ENCODE measurements around the gene SLITRK1. TPM values are rescaled to one million over a fixed set of nuclear protein-coding genes. Genes with fewer than 3 reads are reported as not detected.

The SLITRK1 gene
- total RNA-seq, 6 experiments from 2014 or later: not detected

- 70% methylated on average over 9 of the region's 25 CpGs for WGBS (ENCODE audit: insufficient coverage, low coverage, low lambda C conversion rate, missing lambda C conversion rate)
- no peak for DNase-seq
- no peak for TF ChIP-seq POLR2A (IDR thresholded peaks at IDR 0.05)
- no peak for TF ChIP-seq CTCF (IDR thresholded peaks at IDR 0.05)
- no peak overlapping the region for H3K4me3 ChIP-seq
- no peaks in the 10 kb centered on the region for H3K9me3 ChIP-seq
- H3K4me1 ChIP-seq: no peaks in the 10 kb centered on the region
- H3K27ac ChIP-seq: no peak overlapping the region
- H3K27me3 ChIP-seq: no peaks in the 10 kb centered on the region
- intact Hi-C loops (cut with DNase I): no loop called here
- peak in 1 of 4 donors; percentile 39 for ATAC-seq
- no peaks in the 10 kb centered on the region for H3K36me3 ChIP-seq
Measured at GRCh38 chr13:83906240-83906820, 24.1 kb upstream of the SLITRK1 start.

- DNase-seq (no peak), ATAC-seq (no peak)
- Histone ChIP-seq H3K9me3 (no peaks in the 10 kb centered on the region), H3K27me3 (no peaks in the 10 kb centered on the region), H3K36me3 (no peaks in the 10 kb centered on the region), H3K4me1 (no peaks in the 10 kb centered on the region), H3K27ac (no peak overlapping the region), H3K4me3 (no peak overlapping the region)
- intact Hi-C loops (cut with DNase I): no loop called here
- TF ChIP-seq POLR2A (IDR thresholded peaks at IDR 0.05) (no peak), CTCF (IDR thresholded peaks at IDR 0.05) (no peak)
- WGBS (ENCODE audit: insufficient coverage, low coverage, low lambda C conversion rate, missing lambda C conversion rate): 48% methylated on average over 2 of the region's 5 CpGs
Measured at GRCh38 chr13:83905641-83906040, 23.4 kb upstream of the SLITRK1 start.

GRCh38 chr13:83895994-83896580, 13.8 kb upstream of the SLITRK1 start:
- WGBS (ENCODE audit: insufficient coverage, low coverage, low lambda C conversion rate, missing lambda C conversion rate): 22% methylated on average over 3 of the region's 3 CpGs
- intact Hi-C loops (cut with DNase I): no loop called here
- no peaks in the 10 kb centered on the region for H3K27me3 ChIP-seq
- no peak overlapping the region for H3K27ac ChIP-seq
- H3K4me3 ChIP-seq: no peak overlapping the region
- no peak for ATAC-seq
- H3K9me3 ChIP-seq: no peaks in the 10 kb centered on the region
- H3K36me3 ChIP-seq: no peaks in the 10 kb centered on the region
- no peak for DNase-seq
- H3K4me1 ChIP-seq: no peaks in the 10 kb centered on the region
- TF ChIP-seq POLR2A (IDR thresholded peaks at IDR 0.05) (no peak), CTCF (IDR thresholded peaks at IDR 0.05) (no peak)

- TF ChIP-seq CTCF (IDR thresholded peaks at IDR 0.05) (no peak), POLR2A (IDR thresholded peaks at IDR 0.05) (no peak)
- no peaks in the 10 kb centered on the region for H3K4me1 ChIP-seq
- DNase-seq: no peak
- H3K27me3 ChIP-seq: no peaks in the 10 kb centered on the region
- intact Hi-C loops (cut with DNase I): no loop called here
- H3K27ac ChIP-seq: no peak overlapping the region
- no peak overlapping the region for H3K4me3 ChIP-seq
- H3K36me3 ChIP-seq: no peaks in the 10 kb centered on the region
- 50% methylated on average over 3 of the region's 3 CpGs for WGBS (ENCODE audit: insufficient coverage, low coverage, low lambda C conversion rate, missing lambda C conversion rate)
- no peaks in the 10 kb centered on the region for H3K9me3 ChIP-seq
- ATAC-seq: no peak
Measured at GRCh38 chr13:83890358-83890757, 8.1 kb upstream of the SLITRK1 start.

All from right lobe of liver (tissue), 6 donors.